BLaER1 treated with 17β-estradiol and CSF1 and Interleukin-3, amounts not matched to agents 10 nM and 100 nM (cell line): ENCODE measurements around the gene PPFIBP1.
A peak's percentile ranks its signal among the peaks of the same experiment; 100 is the strongest.

Experiments
- H3K27ac ChIP-seq, 11 experiments: shearing (Covaris generic); formaldehyde crosslinking; 2 replicates each; pipeline ENCODE4 v1.8.1; 2022
- H3K27me3 ChIP-seq, 11 experiments: shearing (Covaris generic); formaldehyde crosslinking; 2 replicates each; pipeline ENCODE4 v1.8.1; 2022
- H3K36me3 ChIP-seq, 11 experiments: shearing (Covaris generic); formaldehyde crosslinking; 2 replicates each; pipeline ENCODE4 v1.8.1; 2022
- H3K4me1 ChIP-seq, 10 experiments: shearing (Covaris generic); formaldehyde crosslinking; 2 replicates each; pipeline ENCODE4 v1.8.1; 2022
- H3K4me2 ChIP-seq, 11 experiments: shearing (Covaris generic); formaldehyde crosslinking; 2 replicates each; pipeline ENCODE4 v1.8.1; 2022
- H3K4me3 ChIP-seq, 10 experiments: shearing (Covaris generic); formaldehyde crosslinking; 2 replicates each; pipeline ENCODE4 v1.8.1; 2022
- H3K9ac ChIP-seq, 11 experiments: shearing (Covaris generic); formaldehyde crosslinking; 2 replicates each; pipeline ENCODE4 v1.8.1; 2022
- H3K9me3 ChIP-seq, 11 experiments: shearing (Covaris generic); formaldehyde crosslinking; replicated peaks in 1 of 11; 2 replicates each; pipeline ENCODE4 v1.8.1; 2022
- H4K20me1 ChIP-seq, 11 experiments: shearing (Covaris generic); formaldehyde crosslinking; 2 replicates each; pipeline ENCODE4 v1.8.1; 2022
- Cebpa-rat ChIP-seq, 11 experiments: shearing (Covaris generic); IDR thresholded peaks; 2 replicates each; pipeline ENCODE4 v1.8.1; 2022

The PPFIBP1 gene

GRCh38 chr12:27523642-27524493, at the start of gene PPFIBP1:
TSS of gene PPFIBP1 (plus strand) at chr12:27524206. CDS start at chr12:27633397, 109,191 bp downstream.
- H4K20me1 ChIP-seq = no peaks in the 10 kb centered on the region
- H3K9me3 ChIP-seq = no peaks in the 10 kb centered on the region
- peak within 1 kb of the TSS; percentile 75 to 94 (median 84) for H3K4me2 ChIP-seq
- H3K4me3 ChIP-seq = peak within 1 kb of the TSS; percentile 75 to 90 (median 82)
- H3K36me3 ChIP-seq = 0 out of 22 replicates have a peak, but pooled peaks cover 0 to 2% (median 0%) of the 10 kb centered on the region in 11 experiments
- peak within 1 kb of the TSS; percentile 66 to 88 (median 79) for H3K9ac ChIP-seq
- peaks cover 19 to 64% (median 51%) of the 10 kb centered on the region in 10 experiments for H3K4me1 ChIP-seq
- 0 out of 22 replicates have a peak, but pooled peaks of 1 of the 11 experiments have one; percentile 9 for TF ChIP-seq Cebpa-rat (IDR thresholded peaks at IDR 0.05)
- H3K27ac ChIP-seq = peak within 1 kb of the TSS; percentile 26 to 89 (median 79); a peak in 21 of 22 replicates
- H3K27me3 ChIP-seq = no peaks in the 10 kb centered on the region

DNA sequence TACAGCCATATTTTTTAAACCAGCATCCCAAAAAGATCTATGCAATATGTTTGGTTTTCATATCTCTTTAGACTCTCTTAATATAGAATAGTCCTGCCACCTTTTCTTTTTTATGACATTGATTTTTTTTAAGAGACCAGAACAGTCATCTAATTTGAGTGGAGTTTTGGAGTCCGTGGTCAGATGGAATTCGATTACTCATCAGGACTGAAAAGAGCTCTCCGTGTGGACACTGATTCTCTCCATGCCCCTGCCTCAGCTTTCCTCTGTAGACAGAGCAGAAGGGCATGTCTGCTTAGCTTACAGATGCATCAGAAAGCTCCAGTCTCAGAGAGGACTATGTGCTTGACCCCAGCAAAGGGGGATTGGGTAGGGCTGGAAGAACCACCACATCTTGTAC, 49.7 kb upstream of the PPFIBP1 start:
- Histone ChIP-seq H3K4me2 (peak overlapping the region; percentile 33 to 74 (median 63)), H4K20me1 (no peaks in the 10 kb centered on the region), H3K4me3 (0 out of 20 replicates have a peak overlapping the region, but pooled peaks of 1 of the 10 experiments have one; percentile 7), H3K36me3 (peaks cover 0 to 15% (median 0%) of the 10 kb centered on the region in 11 experiments; a peak in 6 of 22 replicates), H3K27me3 (no peaks in the 10 kb centered on the region), H3K9ac (peak overlapping the region in 1 of 11 experiments; percentile 34; a peak in 1 of 22 replicates), H3K9me3 (peaks cover 44 to 50% (median 46%) of the 10 kb centered on the region in 11 experiments), H3K4me1 (peaks cover 25 to 59% (median 50%) of the 10 kb centered on the region in 10 experiments), H3K27ac (peak overlapping the region in 2 of 11 experiments; percentile 56 to 76; a peak in 2 of 22 replicates)
- TF ChIP-seq Cebpa-rat (IDR thresholded peaks at IDR 0.05) = no peak

DNA sequence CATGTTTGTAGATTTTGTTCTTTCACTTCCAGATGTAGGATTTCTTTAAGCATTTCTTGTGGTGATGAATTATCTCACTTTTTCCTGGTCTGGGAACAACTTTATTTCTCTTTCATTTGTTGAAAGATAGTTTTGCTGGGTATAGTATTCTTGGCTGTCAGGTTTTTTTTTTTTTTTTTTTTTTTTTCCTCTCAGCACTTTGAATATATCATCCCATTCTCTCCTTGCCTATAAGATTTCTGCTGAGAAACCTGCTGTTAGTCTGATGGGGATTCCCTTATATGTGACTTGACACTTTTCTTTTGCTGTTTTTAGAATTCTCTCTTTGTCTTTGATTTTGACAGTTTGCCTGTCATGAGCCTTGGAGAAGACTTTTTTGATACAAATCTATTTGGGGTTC, 47.0 kb upstream of the PPFIBP1 start:
- Histone ChIP-seq H3K9me3 (peaks cover 63 to 69% (median 66%) of the 10 kb centered on the region in 11 experiments), H3K9ac (no peak overlapping the region), H3K36me3 (peaks cover 0 to 20% (median 0%) of the 10 kb centered on the region in 11 experiments; a peak in 6 of 22 replicates), H4K20me1 (no peaks in the 10 kb centered on the region), H3K27me3 (no peaks in the 10 kb centered on the region), H3K27ac (no peak overlapping the region), H3K4me1 (peaks cover 30 to 35% (median 32%) of the 10 kb centered on the region in 10 experiments), H3K4me3 (no peak overlapping the region), H3K4me2 (no peak overlapping the region)
- no peak for TF ChIP-seq Cebpa-rat (IDR thresholded peaks at IDR 0.05)

DNA sequence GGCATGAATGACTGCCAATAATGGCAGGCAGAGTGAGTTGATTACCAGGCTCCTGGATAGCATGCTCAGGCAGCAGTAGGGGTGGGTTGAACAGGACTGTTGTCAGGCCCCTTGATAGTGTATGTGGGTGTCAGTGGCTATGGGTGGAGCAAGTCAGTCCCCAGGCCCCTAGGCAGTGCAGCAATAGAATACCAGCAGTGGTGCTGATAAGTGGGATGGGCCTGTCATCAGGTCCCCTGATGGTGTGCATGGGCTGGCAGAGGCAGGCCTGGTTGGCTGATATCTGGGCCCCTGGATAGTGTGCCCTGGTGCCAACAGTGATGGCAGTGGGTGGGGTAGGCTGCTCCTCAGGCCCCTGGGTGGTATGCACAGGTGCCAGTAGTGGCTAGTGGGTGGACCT, 45.1 kb upstream of the PPFIBP1 start:
- no peak overlapping the region for H3K9ac ChIP-seq
- H4K20me1 ChIP-seq = no peaks in the 10 kb centered on the region
- H3K4me1 ChIP-seq = peaks cover 11 to 16% (median 15%) of the 10 kb centered on the region in 10 experiments
- no peak for TF ChIP-seq Cebpa-rat (IDR thresholded peaks at IDR 0.05)
- H3K9me3 ChIP-seq = peaks cover 63 to 75% (median 67%) of the 10 kb centered on the region in 11 experiments
- no peak overlapping the region for H3K4me2 ChIP-seq
- no peak overlapping the region for H3K27ac ChIP-seq
- peaks cover 0 to 20% (median 0%) of the 10 kb centered on the region in 11 experiments; a peak in 6 of 22 replicates for H3K36me3 ChIP-seq
- no peaks in the 10 kb centered on the region for H3K27me3 ChIP-seq
- no peak overlapping the region for H3K4me3 ChIP-seq

DNA sequence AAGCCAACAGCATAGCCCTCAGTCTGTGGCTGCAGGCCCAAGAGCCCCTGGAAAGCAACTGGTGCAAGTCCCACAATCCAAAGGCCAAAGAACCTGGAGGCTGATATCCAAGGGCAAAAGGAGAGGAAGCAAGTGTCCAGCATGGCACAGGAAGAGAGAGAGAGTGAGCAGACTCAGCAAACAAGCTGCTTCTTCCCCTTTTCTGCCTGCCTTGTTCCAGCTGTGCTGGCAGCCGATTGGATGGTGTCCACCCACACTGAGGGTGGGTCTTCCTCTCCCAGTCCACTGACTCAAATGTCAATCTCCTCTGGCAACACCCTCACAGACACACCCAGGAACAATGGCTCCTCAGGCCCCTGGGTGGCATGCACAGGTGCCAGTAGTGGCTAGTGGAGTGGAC, 44.0 kb upstream of the PPFIBP1 start:
- Histone ChIP-seq H3K4me2 (peak overlapping the region in 4 of 11 experiments; percentile 8 to 43 (median 26); a peak in 5 of 22 replicates), H3K9ac (no peak overlapping the region), H3K4me1 (peaks cover 0 to 8% (median 5%) of the 10 kb centered on the region in 10 experiments; a peak in 14 of 20 replicates), H3K27me3 (no peaks in the 10 kb centered on the region), H3K9me3 (peaks cover 58 to 68% (median 63%) of the 10 kb centered on the region in 11 experiments), H3K27ac (no peak overlapping the region), H3K36me3 (peaks cover 0 to 20% (median 0%) of the 10 kb centered on the region in 11 experiments; a peak in 6 of 22 replicates), H4K20me1 (no peaks in the 10 kb centered on the region), H3K4me3 (peak overlapping the region in 1 of 10 experiments; percentile 19; a peak in 1 of 20 replicates)
- TF ChIP-seq Cebpa-rat (IDR thresholded peaks at IDR 0.05) = no peak

GRCh38 chr12:27486961-27487360, 37.0 kb upstream of the PPFIBP1 start:
- peaks cover 0 to 5% (median 0%) of the 10 kb centered on the region in 10 experiments; a peak in 2 of 20 replicates for H3K4me1 ChIP-seq
- H3K27me3 ChIP-seq = no peaks in the 10 kb centered on the region
- H3K9me3 ChIP-seq = peaks cover 13 to 25% (median 16%) of the 10 kb centered on the region in 11 experiments; a peak in 20 of 22 replicates
- no peak overlapping the region for H3K27ac ChIP-seq
- no peaks in the 10 kb centered on the region for H3K36me3 ChIP-seq
- no peak overlapping the region for H3K4me2 ChIP-seq
- no peak overlapping the region for H3K4me3 ChIP-seq
- H4K20me1 ChIP-seq = no peaks in the 10 kb centered on the region
- TF ChIP-seq Cebpa-rat (IDR thresholded peaks at IDR 0.05) = no peak
- no peak overlapping the region for H3K9ac ChIP-seq

- H3K9ac ChIP-seq = no peak overlapping the region
- no peaks in the 10 kb centered on the region for H3K4me1 ChIP-seq
- TF ChIP-seq Cebpa-rat (IDR thresholded peaks at IDR 0.05) = no peak
- no peak overlapping the region for H3K27ac ChIP-seq
- H3K9me3 ChIP-seq = peaks cover 13 to 32% (median 17%) of the 10 kb centered on the region in 11 experiments; a peak in 20 of 22 replicates
- no peak overlapping the region for H3K4me3 ChIP-seq
- H3K4me2 ChIP-seq = no peak overlapping the region
- H3K27me3 ChIP-seq = no peaks in the 10 kb centered on the region
- H3K36me3 ChIP-seq = no peaks in the 10 kb centered on the region
- no peaks in the 10 kb centered on the region for H4K20me1 ChIP-seq
Observed at GRCh38 chr12:27488479-27488878, 35.5 kb upstream of the PPFIBP1 start.

GRCh38 chr12:27491226-27491625, 32.8 kb upstream of the PPFIBP1 start:
- TF ChIP-seq Cebpa-rat (IDR thresholded peaks at IDR 0.05) = no peak
- H3K4me3 ChIP-seq = no peak overlapping the region
- peaks cover 4 to 18% (median 7%) of the 10 kb centered on the region in 11 experiments; a peak in 20 of 22 replicates for H3K9me3 ChIP-seq
- no peaks in the 10 kb centered on the region for H3K4me1 ChIP-seq
- no peak overlapping the region for H3K4me2 ChIP-seq
- H3K27me3 ChIP-seq = no peaks in the 10 kb centered on the region
- no peaks in the 10 kb centered on the region for H4K20me1 ChIP-seq
- no peaks in the 10 kb centered on the region for H3K36me3 ChIP-seq
- H3K27ac ChIP-seq = no peak overlapping the region
- no peak overlapping the region for H3K9ac ChIP-seq
